ENCODE measurements around the gene PTOV1. TPM values are rescaled to one million over a fixed set of nuclear protein-coding genes. Genes with fewer than 3 reads are reported as not detected.

Gene PTOV1
- total and polyA plus RNA-seq, 2 of the 8 experiments (the other 6 are each of a cell fraction or from before 2014, with no cell fraction given) = 147 to 251 TPM

DNA sequence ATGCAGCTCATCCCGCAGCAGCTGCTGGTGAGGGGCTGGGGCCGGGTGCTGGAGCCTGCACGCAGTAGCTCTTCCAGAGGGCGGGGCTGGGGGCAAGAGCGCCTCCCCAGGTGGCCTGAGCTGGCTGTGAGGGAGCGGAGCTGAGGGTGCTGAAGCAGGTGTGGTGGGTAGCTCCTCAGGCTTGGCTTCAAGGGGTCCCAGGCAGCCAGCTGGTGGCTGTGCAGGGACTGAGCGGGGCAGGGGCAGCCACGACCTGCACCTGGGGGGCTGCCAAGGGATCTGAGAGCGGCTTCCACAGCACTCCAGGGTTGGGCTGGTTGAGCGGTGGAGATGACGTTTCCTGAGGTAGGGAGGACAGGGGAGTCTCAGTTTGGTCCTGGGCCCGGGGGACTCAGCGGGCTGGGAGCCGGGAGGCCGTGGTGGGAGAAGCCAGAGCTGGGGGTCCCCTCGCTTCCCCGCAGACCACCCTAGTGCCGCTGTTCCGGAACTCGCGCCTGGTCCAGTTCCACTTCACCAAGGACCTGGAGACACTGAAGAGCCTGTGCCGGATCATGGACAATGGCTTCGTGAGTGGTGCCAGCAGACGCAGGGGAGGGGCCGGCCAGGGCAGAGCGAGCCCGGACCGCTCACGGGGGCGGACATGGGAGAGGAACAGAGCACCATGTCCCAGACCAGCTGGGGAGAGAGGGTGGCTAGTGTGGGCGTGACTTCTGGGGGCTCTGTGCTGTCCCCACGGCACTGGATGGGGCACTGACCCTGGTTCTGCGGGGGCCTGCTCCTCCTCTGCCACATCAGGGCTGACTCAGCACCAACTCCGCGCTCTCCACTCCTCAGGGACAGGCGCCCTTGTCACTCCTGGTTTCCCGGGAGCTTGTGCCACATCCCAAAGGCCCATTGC, 7.4 kb downstream of the PTOV1 start:
- H4K20me1 ChIP-seq (replicated peaks in 1 of 2; ENCODE audit: control insufficient read depth in 1 of 2, insufficient read depth in 2 of 2, low read length in 2 of 2) = peaks cover 46 to 59% of the 10 kb centered on the region in 2 experiments
- peak; percentile 85; the same call in 1 of the 2 replicates for TF ChIP-seq POLR2AphosphoS5 (IDR thresholded peaks at IDR 0.05; ENCODE audit: low read depth, low read length)
- TF ChIP-seq RXRA (IDR thresholded peaks at IDR 0.05; ENCODE audit: insufficient read depth, low read depth, low read length) = no peak
- TF ChIP-seq GTF2F1 (IDR thresholded peaks at IDR 0.05; ENCODE audit: borderline replicate concordance, low read depth, low read length) = no peak
- TF ChIP-seq POLR2A (IDR thresholded peaks at IDR 0.05; ENCODE audit: control extremely low read depth in 1 of 2, low read depth in 2 of 2, low read length in 2 of 2) = peak in 1 of 2 experiments; percentile 67; a peak in 2 of 3 replicates
- no peak overlapping the region for H4K5ac ChIP-seq (ENCODE audit: insufficient read length, low read depth, low read length)
- no peak overlapping the region for H2BK120ac ChIP-seq (replicated peaks; ENCODE audit: low read depth, low read length)
- H2BK15ac ChIP-seq (ENCODE audit: low read length) = no peak overlapping the region
- H3K27ac ChIP-seq (ENCODE audit: low read depth, low read length) = no peak overlapping the region
- H3K27me3 ChIP-seq (replicated peaks in 1 of 4; ENCODE audit: control insufficient read depth in 3 of 4, extremely low read depth in 1 of 4, insufficient read depth in 3 of 4, low read length in 3 of 4) = no peaks in the 10 kb centered on the region
- no peak overlapping the region for H2BK20ac ChIP-seq (ENCODE audit: low read length)
- no peak overlapping the region for H3K56ac ChIP-seq (replicated peaks; ENCODE audit: insufficient read length, low read depth, low read length)
- H3K23ac ChIP-seq (ENCODE audit: insufficient read length) = no peak overlapping the region
- no peak overlapping the region for H2BK12ac ChIP-seq (ENCODE audit: low read depth, low read length)
- peaks cover 21 to 74% (median 49%) of the 10 kb centered on the region in 4 experiments for H3K36me3 ChIP-seq (ENCODE audit: control insufficient read depth in 2 of 4, insufficient read depth in 4 of 4, low read length in 3 of 4)
- FAIRE-seq (no peak), DNase-seq (ENCODE audit: low read depth in 1 of 2, low spot score in 2 of 2) (no peak)
- H3K14ac ChIP-seq (ENCODE audit: insufficient read length) = no peak overlapping the region
- H3K23me2 ChIP-seq (ENCODE audit: low read depth, low read length) = no peaks in the 10 kb centered on the region
- H3K4me1 ChIP-seq (replicated peaks in 1 of 4; ENCODE audit: control insufficient read depth in 3 of 4, insufficient read depth in 4 of 4, low read length in 3 of 4) = peaks cover 0 to 7% (median 2%) of the 10 kb centered on the region in 4 experiments; a peak in 4 of 7 replicates
- H3K9me3 ChIP-seq (ENCODE audit: insufficient read depth in 2 of 2, low read depth in 1 of 2, low read length in 1 of 2) = no peaks in the 10 kb centered on the region
- no peak overlapping the region for H3K9ac ChIP-seq (replicated peaks in 1 of 4; ENCODE audit: extremely low read depth in 1 of 4, low read depth in 3 of 4, low read length in 3 of 4)
- H2AFZ ChIP-seq (ENCODE audit: low read length) = no peak overlapping the region
- no peak overlapping the region for H3K18ac ChIP-seq (ENCODE audit: extremely low read depth, low read length)
- peak overlapping the region; percentile 60; the same call in 1 of the 2 replicates for H2BK5ac ChIP-seq (ENCODE audit: low read depth, low read length)
- CTCF ChIA-PET (ENCODE audit: partially characterized antibody) = interaction anchor here (1.7 kb wide), 2 partner anchors 10 to 30 kb away, joined by 3 to 4 read pairs; no protein-coding TSS in a partner anchor
- no peak overlapping the region for H3K4ac ChIP-seq (replicated peaks; ENCODE audit: insufficient read length, low read depth, low read length)
- peaks cover 11% of the 10 kb centered on the region; the same call in 1 of the 2 replicates for H3K79me1 ChIP-seq (ENCODE audit: low read depth, low read length)
- no peak overlapping the region for H3K4me3 ChIP-seq (ENCODE audit: extremely low read depth in 1 of 4, insufficient read depth in 2 of 4, low read depth in 3 of 4, low read length in 4 of 4)
- H4K91ac ChIP-seq (replicated peaks; ENCODE audit: insufficient read length, low read length) = no peak overlapping the region
- H4K8ac ChIP-seq (ENCODE audit: extremely low read depth, insufficient read depth, low read length) = peak overlapping the region; percentile 47; the same call in 1 of the 2 replicates
- WGBS, 2 experiments (ENCODE audit: extremely low coverage in 1 of 2, insufficient coverage in 1 of 2, insufficient read length in 1 of 2, insufficient replicate concordance in 2 of 2, low coverage in 1 of 2, low lambda C conversion rate in 2 of 2, missing lambda C conversion rate in 1 of 2) = 94% methylated on average over 33 of the region's 37 CpGs; no CpG with 5 or more reads in 1 of the 2 experiments
- H3K79me2 ChIP-seq (ENCODE audit: control insufficient read depth in 1 of 2, insufficient read depth in 2 of 2, low read length in 2 of 2) = peaks cover 3 to 12% of the 10 kb centered on the region in 2 experiments; a peak in 3 of 4 replicates
- H3K4me2 ChIP-seq (ENCODE audit: insufficient read depth in 1 of 2, low read depth in 2 of 2, low read length in 2 of 2) = no peak overlapping the region
- POLR2A ChIA-PET (ENCODE audit: partially characterized antibody) = interaction anchor here (0.7 to 12.4 kb wide), 20 partner anchors 8 to 218 kb away, joined by 3 to 247 read pairs (median 4); partner anchors contain the start of genes AKT1S1, FUZ, MED25 and PNKP
- no peak overlapping the region for H2AK5ac ChIP-seq (ENCODE audit: low read depth, low read length)

Measured in H1 (cell line).